Stimulated activated CD8-positive, alpha-beta memory T cell treated with anti-CD3 and anti-CD28 coated beads, Interleukin-15, amount 100 ng/mL, for 48 hours (primary cell): ENCODE data around the gene FOLR2.
"Not testable (repeated sequence)": the region's sequence is repeated elsewhere in the genome, so short reads cannot be mapped to it uniquely, and the experiment has no call there.

Source experiments
- DNase-seq, 2 donors: peaks; one replicate each; pipeline ENCODE4 v3.0.0-alpha.2; 2020; ENCODE audit warnings: low read depth in 2 of 2

The FOLR2 gene

DNA sequence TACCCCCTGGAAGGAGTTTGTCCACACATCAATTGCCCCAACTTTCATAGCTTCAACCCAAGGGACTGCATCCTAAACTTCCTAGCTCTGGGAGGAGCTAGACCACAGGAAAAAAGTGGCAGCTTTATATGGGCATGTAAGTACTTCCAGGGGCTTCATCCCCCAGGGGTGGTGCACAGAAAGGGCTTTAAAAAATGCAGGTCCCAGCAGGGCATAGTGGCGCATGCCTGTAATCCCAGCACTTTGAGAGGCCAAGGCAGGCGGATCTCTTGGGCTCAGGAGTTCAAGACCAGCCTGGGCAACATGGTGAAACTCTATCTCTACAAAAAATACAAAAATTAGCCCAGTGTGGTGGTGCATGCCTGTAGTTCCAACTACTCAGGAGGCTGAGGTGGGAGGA, 9.8 kb upstream of the FOLR2 start:
- DNase-seq, result not testable (repeated sequence)

DNA sequence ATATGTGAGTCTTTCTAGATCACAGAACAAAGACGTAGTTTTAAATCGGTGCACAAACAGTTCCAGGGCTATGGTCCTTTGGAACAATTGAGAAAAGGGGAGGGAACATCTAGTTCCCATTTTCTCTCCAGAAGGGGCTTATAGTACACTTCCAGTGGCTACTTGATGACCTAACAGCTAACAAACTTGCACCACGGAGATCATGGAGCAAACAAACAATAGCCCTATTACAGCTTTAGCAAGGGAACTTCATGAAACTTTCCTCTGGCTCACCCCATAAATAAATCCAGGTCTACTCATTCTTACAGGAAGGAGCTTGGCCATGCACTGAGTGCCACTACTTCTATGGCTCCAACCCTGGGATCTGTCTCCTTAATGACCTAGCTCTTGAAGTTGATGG, 8.3 kb upstream of the FOLR2 start:
- DNase-seq, result no peak

DNA sequence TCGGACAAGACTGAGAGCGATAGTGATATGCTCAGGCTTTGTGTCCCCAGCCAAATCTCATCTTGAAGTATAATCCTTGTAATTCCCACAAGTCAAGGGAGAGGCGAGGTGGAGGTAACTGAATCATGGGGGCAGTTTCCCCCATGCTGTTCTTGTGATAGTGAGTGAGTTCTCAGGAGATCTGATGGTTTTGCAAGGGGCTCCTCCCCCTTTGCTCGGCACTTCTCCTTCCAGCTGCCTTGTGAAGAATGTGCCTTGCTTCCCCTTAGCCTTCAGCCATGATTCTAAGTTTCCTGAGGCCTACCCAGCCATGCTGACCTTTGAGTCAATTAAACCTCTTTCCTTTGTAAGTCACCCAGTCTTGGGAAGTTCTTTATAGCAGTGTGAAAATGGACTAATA, 7.5 kb upstream of the FOLR2 start:
- DNase-seq, result no peak

DNA sequence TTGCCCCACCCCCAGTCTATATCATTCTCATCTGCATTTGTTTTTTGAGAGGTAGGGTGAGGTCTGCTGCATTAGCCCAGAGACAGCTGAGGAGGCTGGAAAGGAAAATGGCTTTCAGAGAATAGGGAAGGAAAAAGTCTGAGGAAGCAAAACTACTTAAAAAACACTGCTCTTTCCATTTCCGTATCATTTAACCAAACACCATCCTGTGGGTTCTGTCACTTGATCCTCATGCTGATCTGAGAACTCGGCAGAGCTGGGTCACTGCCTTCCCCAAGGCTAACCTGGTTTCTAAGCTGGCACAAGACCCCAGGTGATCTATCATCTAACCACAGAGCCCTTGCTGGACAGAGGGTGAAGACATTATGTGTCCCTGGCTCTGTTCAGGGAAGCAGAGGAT, 1.2 kb downstream of the FOLR2 start:
- no peak for DNase-seq

DNA sequence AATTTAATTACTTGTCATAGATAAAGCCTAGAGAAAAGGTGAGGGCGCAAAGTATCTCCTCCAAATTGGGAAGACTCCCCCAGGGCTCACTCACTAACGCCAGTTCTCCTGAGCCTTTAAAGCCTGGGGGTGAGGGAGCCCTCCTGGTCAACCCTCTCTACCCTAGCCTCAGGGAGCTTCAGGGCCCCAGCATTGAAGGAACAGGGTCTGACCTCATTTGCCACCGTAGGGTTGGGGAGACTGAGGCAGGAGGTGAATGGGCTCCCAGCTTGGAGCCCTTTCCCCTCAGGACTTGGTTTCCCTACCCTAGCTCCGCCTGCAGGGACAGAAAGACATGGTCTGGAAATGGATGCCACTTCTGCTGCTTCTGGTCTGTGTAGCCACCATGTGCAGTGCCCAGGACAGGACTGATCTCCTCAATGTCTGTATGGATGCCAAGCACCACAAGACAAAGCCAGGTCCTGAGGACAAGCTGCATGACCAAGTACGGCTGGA, 1.7 kb downstream of the FOLR2 start:
- DNase-seq, result no peak

DNA sequence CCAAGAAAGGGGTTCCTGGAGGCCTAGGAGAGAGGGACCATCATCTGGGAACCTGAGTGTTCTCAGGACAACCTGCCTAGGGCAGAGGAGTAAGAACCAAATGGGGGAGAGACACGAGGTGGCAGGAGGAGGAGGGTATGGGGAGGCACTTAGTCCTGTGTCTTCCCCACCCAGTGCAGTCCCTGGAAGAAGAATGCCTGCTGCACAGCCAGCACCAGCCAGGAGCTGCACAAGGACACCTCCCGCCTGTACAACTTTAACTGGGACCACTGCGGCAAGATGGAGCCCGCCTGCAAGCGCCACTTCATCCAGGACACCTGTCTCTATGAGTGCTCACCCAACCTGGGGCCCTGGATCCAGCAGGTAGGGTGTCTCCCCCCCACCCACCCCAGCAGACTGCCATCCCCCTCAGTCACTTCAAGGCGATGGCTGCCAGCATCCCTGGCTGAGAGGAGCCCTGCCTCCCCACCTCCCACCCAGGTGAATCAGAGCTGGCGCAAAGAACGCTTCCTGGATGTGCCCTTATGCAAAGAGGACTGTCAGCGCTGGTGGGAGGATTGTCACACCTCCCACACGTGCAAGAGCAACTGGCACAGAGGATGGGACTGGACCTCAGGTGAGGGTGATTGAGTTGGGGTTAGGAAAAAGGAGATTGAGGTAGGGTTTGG, 4.2 kb downstream of the FOLR2 start:
- DNase-seq, result no peak

DNA sequence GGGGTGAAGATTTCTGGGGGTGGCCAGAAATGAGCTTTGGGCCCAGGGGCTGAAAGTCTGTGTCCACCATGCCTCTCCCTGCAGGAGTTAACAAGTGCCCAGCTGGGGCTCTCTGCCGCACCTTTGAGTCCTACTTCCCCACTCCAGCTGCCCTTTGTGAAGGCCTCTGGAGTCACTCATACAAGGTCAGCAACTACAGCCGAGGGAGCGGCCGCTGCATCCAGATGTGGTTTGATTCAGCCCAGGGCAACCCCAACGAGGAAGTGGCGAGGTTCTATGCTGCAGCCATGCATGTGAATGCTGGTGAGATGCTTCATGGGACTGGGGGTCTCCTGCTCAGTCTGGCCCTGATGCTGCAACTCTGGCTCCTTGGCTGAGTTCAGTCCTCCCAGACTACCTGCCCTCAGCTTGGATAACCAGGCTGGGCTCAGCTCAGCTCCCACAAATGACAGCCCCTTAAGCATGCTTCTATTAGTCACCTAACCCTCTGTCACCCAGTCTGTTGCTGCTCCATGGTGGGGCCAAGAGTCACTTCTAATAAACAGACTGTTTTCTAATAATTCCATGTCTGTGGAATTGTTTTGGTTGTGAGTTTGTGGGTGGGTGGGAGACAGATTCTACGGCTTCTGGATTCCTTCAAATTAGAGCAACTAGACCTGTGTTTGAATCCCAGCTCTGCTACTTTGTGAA, 4.9 kb downstream of the FOLR2 start:
- DNase-seq, result no peak

DNA sequence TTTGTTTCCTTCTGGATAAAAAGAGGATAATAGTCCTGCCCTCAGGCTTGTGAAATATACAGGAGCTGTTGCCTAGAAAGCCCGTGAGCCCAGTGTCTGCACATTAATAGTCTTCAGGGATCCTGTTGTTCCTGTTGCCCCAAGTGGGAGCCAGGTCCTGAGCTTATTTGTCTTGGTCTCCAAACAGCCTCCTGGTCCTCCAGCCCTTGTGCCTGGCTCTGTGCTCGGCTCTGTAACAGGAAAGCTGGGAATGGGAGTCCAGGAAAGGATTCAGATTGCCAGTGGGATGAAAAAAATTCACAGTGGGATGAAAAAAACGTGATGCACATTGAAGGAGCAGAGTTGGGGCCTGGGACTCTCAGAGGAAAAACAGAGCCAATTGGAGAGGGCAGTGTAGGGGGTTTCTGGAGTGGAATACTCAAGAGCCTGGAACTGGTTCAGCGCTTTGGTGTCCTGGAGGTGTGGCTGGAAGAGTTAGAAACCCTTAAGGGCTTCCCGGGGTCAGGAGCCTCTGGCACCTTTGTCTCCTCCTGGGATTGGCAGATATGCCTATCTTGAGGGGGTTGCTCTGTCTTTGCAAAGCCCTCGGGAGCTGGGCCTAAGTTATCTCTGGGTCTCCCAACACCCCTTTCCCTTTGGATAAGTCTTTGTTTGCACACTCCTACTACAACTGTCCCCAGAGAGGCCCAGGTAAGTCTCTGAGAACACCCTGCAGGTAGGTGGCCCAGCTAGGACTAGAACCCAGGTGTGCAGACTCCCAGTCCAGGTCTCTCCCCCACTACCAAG, 5.7 kb downstream of the FOLR2 start:
- DNase-seq, result no peak

DNA sequence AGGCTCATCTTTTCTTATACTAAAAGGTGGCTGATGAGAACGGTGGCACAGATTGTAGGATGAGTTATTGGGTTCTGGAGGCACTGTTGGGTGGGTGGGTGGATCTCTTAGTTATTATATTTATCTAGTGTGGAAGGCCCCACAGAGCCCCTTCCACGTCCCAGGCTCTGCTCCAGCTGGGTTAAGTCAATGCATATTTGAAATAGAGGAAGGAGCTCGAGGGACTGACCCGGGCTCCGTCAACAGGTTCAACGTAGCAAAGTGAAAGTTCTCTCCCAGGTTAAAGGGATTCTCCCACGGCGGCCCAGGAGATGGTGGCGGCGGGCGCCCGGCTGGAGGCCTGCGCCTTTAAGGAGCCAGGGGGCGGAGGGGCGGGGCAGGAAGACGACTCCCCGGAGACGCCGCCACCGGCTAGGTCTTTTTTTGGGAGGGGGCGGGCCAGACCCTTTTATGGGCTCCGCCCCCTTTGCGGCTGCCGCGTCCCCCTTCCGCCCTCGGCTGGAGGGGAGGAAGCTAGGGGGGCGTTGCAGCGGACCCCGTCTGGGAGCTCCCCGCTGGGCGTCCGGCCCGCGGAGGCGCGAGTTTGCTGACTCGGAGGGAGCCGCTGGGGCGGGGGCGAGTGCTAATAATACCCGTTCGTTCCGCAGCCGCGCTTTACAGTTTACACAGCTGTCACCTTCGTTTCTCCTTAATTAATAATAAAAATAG, 6.5 kb downstream of the FOLR2 start:
- DNase-seq, result peak; percentile 92

DNA sequence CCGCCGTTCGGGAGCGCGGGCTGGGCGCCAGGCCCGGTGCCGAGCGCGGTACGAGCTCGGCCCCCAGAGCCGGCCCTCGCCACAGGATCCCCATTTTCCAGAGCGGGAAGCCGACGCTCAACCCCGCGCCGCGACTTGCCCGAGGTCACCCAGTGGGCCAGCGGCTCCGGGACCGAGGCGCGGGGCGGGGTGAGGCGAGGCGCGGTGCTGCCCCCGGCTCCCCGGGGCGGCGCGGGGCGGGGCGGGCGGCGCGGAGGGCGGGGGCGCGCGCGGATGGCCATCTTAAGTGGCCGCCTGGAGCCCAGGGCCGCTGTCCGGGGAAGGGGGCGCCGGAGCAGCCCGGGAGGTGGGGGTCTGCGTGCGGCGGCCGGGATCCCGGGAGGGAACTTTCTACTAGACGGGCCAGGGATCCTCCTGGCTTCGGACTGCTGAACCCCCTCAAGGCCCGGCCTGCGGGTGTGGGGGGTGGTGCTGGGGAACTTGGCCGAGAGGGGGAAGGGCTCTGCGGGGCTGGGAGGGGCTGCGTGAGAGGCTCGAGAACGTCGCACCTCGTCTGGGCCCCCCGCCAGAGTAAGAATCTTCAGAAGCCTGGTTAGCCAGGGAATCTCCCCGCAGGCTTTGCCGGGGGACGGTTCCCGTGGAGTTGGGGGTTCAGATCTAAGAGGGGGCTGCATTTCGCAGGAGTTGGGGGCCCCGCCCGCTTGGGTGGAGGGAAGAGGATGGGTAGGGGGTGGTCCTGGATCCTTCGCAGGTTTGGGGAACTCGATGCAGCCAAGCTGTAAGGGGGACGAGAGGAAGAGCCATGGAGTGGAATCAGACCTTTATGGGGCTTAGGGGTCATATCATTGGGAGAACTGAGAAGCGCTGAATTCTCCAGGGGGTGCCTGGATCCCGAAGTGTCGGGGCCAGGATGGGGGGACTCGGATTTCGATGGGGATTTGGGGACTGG, 7.3 kb downstream of the FOLR2 start:
- peak; percentile 48 to 59 for DNase-seq

DNA sequence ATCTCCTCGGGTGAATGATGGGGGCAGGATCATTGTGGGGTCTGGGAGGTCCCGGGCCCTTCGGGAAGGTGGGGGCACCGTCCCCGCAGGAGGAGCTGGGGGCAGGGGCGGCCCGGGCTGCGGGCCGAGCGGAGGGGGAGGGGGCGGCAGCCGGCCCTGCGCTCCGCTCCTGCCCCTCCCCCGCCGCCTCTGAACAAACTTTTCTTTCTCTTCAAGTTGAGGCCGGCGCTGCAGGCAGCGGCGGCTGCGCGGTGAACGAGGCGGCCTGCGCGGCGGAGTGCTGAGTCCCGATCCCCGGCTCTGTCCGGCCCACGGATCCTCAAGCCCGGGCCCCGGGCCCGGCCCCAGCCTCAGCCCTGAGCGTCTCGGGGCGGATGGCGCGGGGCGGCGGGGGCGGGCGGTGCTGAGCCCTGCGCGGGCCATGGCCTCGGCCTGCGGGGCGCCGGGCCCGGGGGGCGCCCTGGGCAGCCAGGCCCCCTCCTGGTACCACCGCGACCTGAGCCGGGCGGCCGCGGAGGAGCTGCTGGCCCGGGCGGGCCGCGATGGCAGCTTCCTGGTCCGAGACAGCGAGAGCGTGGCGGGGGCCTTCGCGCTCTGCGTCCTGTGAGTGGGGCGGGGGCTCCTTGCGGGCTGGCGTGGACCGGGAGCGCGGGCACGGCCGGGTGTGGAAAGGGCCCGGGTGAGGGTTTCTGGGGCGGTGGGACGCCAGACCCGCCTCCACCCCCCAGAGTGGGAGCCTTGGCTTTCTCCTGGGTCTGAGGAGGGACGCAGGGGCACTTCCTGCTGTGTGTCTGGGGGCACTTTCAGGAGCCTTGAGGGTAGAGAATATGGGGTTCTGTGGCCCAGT, 8.2 kb downstream of the FOLR2 start, which contains the start of gene INPPL1:
Gene INPPL1 (plus strand): TSS at position 204 of the 847 bp plus-strand sequence. CDS start 218 bp downstream, at position 422.
- no peak for DNase-seq

DNA sequence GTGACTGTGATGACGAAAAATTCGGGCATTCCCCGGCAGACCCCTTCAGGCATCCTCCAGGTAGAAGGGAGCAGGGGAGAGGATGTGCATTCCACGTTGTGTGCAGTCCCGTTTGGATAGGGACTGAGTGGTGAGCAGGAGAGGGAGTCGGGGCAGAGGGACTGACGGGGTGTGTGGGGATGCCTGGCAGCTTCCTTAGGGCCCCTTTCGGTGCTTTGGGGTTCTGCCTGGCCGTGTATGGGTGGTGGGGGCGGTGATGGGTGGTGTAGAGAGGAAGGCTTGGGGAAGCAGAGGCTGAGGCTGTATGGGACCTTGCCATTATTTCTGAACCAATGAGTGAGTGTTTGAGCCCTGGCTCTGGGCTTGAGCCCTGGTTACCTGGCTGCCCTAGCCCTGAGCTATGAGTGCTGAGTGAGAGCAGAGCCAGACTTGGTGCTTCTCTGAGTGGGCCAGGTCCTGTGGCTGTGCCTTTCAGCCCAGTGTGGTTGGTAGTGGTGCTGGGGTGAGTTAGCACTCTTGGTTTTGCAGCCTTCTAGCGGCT, 8.9 kb downstream of the FOLR2 start:
- DNase-seq, result peak in 1 of 2 donors; percentile 36

DNA sequence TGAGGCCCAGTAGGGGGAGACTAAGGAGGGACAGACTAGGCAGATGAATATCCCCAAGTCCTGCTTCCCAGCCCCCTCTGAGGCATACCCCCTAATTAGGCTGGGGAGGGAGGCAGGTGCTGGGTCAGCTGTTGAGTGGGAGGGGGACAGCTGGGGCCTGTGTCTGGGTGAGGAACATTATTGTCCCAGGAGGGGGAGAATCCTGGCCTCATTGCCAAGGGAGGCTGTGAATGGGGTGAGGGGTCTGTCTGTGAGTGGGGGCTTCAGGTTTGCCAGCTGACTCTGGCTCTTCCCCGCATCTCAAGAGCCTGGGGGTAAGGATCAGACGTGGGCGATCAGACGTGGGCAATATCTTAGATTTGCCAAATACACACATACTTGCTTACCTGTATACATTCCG, 10.1 kb downstream of the FOLR2 start:
- DNase-seq, result no peak

DNA sequence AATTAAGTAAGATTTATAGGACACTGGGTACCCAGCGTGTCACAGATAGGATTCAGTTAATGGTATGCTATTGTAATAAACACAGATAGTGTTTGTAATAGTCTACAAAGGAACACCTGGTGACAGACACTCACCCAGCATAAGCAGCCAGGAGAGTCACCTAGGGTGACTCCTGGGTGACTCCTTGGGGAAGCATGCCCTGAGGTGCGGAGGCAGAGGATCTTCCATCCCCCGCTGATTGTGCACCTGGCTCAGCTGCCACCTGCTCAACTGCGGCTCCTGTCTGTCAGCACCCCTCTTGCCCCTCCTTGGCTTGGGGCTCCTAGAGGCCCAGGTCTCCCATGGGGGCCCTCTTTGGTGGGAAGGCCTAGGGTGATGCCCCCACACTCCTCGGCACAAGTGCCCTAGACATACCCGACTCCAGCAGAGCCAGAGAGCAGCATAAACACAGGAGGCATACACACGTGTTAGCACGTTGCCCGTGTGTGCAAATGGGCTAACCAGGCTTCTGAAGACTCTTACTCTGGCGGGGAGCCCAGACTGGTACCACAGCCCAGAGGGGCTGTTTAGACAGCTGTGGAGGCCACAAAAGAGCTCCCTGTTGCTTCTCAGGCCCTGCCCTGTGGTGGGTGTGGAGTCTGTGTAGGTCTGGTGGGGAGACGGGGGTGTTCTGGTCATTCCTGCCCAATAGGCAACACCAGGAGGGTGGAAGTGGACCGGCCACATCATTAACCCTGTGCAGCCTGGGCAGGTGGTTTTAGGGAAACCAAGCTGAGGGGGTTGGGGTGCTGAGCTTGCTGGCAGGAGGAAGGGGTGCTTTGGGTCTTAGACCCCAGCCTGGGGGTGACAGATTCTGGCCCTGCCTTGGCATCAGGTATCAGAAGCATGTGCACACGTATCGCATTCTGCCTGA, 11.0 kb downstream of the FOLR2 start:
- no peak for DNase-seq

DNA sequence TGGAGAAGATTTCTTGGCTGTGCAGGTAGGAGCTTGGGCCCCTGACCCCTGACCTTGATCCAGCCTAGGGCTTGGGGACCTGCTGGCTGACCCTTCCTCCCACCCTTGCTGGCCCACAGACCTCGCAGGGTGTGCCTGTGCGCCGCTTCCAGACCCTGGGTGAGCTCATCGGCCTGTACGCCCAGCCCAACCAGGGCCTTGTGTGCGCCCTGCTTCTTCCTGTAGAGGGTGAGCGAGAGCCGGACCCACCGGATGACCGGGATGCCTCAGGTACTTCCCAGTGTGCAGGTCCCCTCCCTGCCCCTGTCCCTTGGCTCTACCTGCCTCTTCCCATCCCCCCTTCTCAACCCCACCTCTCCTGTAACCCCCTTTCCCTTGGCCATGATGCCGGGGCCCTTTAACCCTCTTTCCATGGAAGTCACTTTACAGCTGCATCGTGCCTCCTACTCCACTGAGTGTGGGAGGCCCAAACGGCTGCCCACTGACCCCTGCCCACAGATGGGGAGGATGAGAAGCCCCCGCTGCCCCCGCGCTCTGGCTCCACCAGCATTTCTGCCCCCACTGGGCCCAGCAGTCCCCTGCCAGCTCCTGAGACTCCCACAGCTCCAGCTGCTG, 11.7 kb downstream of the FOLR2 start:
- no peak for DNase-seq

DNA sequence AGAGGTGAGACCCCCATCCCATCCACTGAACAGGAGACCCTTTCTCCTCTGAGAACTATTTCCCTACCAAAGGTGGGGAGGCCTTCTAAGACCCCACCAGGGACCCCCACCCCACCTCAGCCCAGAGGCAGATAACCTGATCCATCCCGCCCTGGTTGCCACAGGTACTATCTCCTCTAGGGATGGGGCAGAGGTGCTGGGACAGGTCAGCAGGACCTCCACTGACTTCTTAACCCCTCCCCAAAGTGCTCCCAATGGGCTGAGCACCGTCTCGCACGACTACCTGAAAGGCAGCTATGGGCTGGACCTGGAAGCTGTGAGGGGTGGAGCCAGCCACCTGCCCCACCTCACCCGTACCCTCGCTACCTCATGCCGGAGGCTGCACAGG, 12.2 kb downstream of the FOLR2 start:
- DNase-seq, result no peak

DNA sequence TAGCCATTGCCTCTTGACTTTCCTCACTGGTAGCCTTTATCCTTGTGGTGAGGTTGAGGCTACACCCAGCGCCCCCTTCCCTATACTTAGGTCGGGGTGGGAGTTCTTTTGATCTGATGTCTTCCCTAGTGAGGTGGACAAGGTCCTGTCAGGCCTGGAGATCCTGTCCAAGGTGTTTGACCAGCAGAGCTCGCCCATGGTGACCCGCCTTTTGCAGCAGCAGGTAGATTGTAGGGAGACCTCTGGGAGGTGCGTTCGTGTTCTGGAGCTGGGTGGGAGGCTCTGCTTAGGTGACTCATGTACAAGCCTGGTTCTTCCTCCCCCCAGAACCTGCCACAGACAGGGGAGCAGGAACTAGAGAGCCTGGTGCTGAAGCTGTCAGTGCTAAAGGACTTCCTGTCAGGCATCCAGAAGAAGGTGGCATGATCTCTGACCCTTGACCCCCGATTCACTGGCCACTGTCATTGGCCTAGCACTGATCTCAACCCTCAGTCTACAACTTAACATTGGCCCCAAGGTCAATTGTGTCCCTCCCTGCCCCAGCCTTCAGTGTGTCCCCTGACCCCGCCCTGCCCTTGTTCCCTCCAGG, 12.8 kb downstream of the FOLR2 start:
- no peak for DNase-seq
